ENCODE measurements around the gene TREM1. TPM values are rescaled to one million over a fixed set of nuclear protein-coding genes. Genes with fewer than 3 reads are reported as not detected.

The TREM1 gene
- total and polyA plus RNA-seq, 2 donors (not counting 3 experiments of a cell fraction or from before 2014, with no cell fraction given) = not detected

DNA sequence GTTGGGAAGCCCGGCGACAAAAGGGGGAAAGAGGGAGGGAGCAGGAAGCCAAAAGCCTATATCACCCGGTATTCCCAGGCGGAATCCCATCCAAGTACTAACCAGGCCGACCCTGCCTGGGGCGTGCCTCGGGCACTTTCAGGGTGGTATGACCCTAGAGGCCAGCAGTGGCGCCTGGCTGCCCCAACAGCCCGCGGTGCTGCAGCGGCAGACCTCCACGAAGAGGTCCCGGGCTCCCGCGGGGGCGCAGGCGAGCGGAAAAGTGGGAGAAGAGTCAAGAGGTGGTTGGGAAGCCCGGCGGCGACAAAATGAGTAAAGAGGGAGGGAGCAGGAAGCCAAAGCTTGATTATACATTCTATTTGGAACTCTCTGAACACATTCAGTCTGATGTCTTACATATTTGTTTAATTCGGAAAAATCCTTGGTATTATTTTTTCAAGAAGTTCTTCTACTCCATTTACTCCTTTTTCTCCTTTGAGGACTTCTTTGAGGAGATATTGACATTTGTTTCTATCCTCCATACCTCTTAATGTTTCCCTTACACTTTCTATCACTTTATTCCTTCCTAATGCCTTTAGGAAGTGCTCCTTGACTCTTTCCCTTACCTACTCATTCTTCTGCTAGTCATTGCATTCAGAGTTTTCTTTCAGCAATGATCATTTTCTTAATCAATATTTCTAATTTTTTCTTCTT lies 46.9 kb downstream of the TREM1 start:
- Histone ChIP-seq H4K20me1 (replicated peaks; ENCODE audit: control insufficient read depth, extremely low read depth, insufficient read depth, low read length) (no peaks in the 10 kb centered on the region), H3K4me3 (replicated peaks in 1 of 3; ENCODE audit: insufficient read depth in 1 of 3, low read depth in 1 of 3, low read length in 3 of 3) (no peak overlapping the region), H3K4me1 (ENCODE audit: control insufficient read depth, extremely low read depth, insufficient read depth, low read length) (no peaks in the 10 kb centered on the region), H3K36me3 (ENCODE audit: control insufficient read depth in 2 of 2, extremely low read depth in 1 of 2, insufficient read depth in 2 of 2, low read length in 2 of 2) (no peaks in the 10 kb centered on the region), H3K9me1 (replicated peaks; ENCODE audit: control insufficient read depth, extremely low read depth, insufficient read depth, low read length) (no peaks in the 10 kb centered on the region), H3K79me2 (ENCODE audit: control insufficient read depth, insufficient read depth, low read length) (no peaks in the 10 kb centered on the region), H2AFZ (ENCODE audit: low read depth, low read length) (no peak overlapping the region), H3K27me3 (ENCODE audit: control insufficient read depth in 2 of 2, insufficient read depth in 2 of 2, low read length in 2 of 2) (peaks cover 13 to 21% of the 10 kb centered on the region in 2 experiments), H3K4me2 (ENCODE audit: insufficient read depth, low read length) (no peak overlapping the region), H3K9me3 (replicated peaks; ENCODE audit: control insufficient read depth, insufficient read depth, low read length) (no peaks in the 10 kb centered on the region), H3K9ac (replicated peaks; ENCODE audit: extremely low read depth, insufficient read depth, low read length) (no peak overlapping the region), H3K27ac (ENCODE audit: insufficient read depth, low read depth, low read length) (no peak overlapping the region)
- CTCF ChIA-PET = no interaction called here
- TF ChIP-seq, protein P1, sequence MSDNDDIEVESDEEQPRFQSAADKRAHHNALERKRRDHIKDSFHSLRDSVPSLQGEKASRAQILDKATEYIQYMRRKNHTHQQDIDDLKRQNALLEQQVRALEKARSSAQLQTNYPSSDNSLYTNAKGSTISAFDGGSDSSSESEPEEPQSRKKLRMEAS (IDR thresholded peaks at IDR 0.05; ENCODE audit: insufficient read depth, insufficient read length) = no peak
- no peak for TF ChIP-seq POLR2A (IDR thresholded peaks at IDR 0.05; ENCODE audit: low read depth, low read length)
- BruUV-seq (replicated peaks) = no TSS peak
- intact Hi-C loops (cut with micrococcal nuclease) = no loop called here
- POLR2A ChIA-PET = interaction anchor here (0.7 kb wide), 1 partner anchor 21 kb away, joined by 4 read pairs; no protein-coding TSS in a partner anchor
- no peak for DNase-seq (ENCODE audit: low read depth, low spot score)
- dilution Hi-C loops (cut with MboI; ENCODE audit: extremely low pct_ligation_motif_present, low sequenced_read_pairs) = no loop called here
- FAIRE-seq = peak; percentile 21

DNA sequence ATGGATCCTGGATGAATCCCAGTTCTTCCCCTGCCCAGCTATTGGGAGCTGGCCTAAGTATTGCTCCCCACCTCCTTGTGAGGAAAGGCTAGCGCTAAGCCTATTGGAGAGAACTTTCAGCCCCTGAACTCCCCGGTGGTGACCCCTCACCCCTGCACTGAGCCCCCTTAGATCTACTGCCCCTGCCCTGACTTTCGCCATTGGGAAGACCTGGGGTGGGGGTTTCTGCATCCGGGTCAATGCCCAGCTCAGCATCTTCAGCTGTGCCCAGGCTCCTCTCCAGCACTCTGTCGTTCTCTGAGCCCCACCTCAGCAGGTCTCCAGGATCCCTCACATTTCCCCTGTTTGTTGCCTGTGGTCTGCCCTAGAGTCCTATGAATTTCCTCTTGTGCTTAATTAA lies 49.4 kb downstream of the TREM1 start:
- FAIRE-seq = no peak
- H3K4me3 ChIP-seq (replicated peaks in 1 of 3; ENCODE audit: insufficient read depth in 1 of 3, low read depth in 1 of 3, low read length in 3 of 3) = no peak overlapping the region

More for the DNA sequence above, 49.4 kb downstream of the TREM1 start:
- peaks cover 13 to 29% of the 10 kb centered on the region in 2 experiments for H3K27me3 ChIP-seq (ENCODE audit: control insufficient read depth in 2 of 2, insufficient read depth in 2 of 2, low read length in 2 of 2)
- no peaks in the 10 kb centered on the region for H3K9me3 ChIP-seq (replicated peaks; ENCODE audit: control insufficient read depth, insufficient read depth, low read length)
- TF ChIP-seq EZH2 (IDR thresholded peaks at IDR 0.05; ENCODE audit: borderline replicate concordance, low read depth, low read length, severe bottlenecking) (no peak), GATA2 (IDR thresholded peaks at IDR 0.05; ENCODE audit: insufficient read depth, insufficient read length, low read depth, low read length) (no peak), POLR2AphosphoS5 (IDR thresholded peaks at IDR 0.05; ENCODE audit: insufficient read depth, low read depth, low read length) (no peak), JUN (IDR thresholded peaks at IDR 0.05; ENCODE audit: borderline replicate concordance, insufficient read depth, insufficient read length, low read depth) (no peak), MYC (IDR thresholded peaks at IDR 0.05; ENCODE audit: low read depth, low read length) (no peak), FOS (IDR thresholded peaks at IDR 0.05; ENCODE audit: borderline replicate concordance, insufficient read depth, low read length) (no peak), POLR2A (IDR thresholded peaks at IDR 0.05; ENCODE audit: low read depth, low read length) (no peak)
- TF ChIP-seq, protein P1 (IDR thresholded peaks at IDR 0.05; ENCODE audit: insufficient read depth, insufficient read length) = no peak
- TF ChIP-seq, protein P2, sequence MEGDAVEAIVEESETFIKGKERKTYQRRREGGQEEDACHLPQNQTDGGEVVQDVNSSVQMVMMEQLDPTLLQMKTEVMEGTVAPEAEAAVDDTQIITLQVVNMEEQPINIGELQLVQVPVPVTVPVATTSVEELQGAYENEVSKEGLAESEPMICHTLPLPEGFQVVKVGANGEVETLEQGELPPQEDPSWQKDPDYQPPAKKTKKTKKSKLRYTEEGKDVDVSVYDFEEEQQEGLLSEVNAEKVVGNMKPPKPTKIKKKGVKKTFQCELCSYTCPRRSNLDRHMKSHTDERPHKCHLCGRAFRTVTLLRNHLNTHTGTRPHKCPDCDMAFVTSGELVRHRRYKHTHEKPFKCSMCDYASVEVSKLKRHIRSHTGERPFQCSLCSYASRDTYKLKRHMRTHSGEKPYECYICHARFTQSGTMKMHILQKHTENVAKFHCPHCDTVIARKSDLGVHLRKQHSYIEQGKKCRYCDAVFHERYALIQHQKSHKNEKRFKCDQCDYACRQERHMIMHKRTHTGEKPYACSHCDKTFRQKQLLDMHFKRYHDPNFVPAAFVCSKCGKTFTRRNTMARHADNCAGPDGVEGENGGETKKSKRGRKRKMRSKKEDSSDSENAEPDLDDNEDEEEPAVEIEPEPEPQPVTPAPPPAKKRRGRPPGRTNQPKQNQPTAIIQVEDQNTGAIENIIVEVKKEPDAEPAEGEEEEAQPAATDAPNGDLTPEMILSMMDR (IDR thresholded peaks at IDR 0.05; ENCODE audit: extremely low read depth in 1 of 2, insufficient read depth in 1 of 2, low read depth in 1 of 2, low read length in 2 of 2) = no peak
- no TSS peak for BruUV-seq (replicated peaks)
- ChIA-PET CTCF (no interaction called here), POLR2A (no interaction called here)
- no peak overlapping the region for H2AFZ ChIP-seq (ENCODE audit: low read depth, low read length)
- no peak overlapping the region for H3K9ac ChIP-seq (replicated peaks; ENCODE audit: extremely low read depth, insufficient read depth, low read length)
- dilution Hi-C loops (cut with MboI; ENCODE audit: extremely low pct_ligation_motif_present, low sequenced_read_pairs) (no loop called here), intact Hi-C loops (cut with micrococcal nuclease) (no loop called here)
- no peak overlapping the region for H3K4me2 ChIP-seq (ENCODE audit: insufficient read depth, low read length)
- H3K27ac ChIP-seq (ENCODE audit: insufficient read depth, low read depth, low read length) = no peak overlapping the region
- H4K20me1 ChIP-seq (replicated peaks; ENCODE audit: control insufficient read depth, extremely low read depth, insufficient read depth, low read length) = no peaks in the 10 kb centered on the region
- no peaks in the 10 kb centered on the region for H3K9me1 ChIP-seq (replicated peaks; ENCODE audit: control insufficient read depth, extremely low read depth, insufficient read depth, low read length)
- no peaks in the 10 kb centered on the region for H3K79me2 ChIP-seq (ENCODE audit: control insufficient read depth, insufficient read depth, low read length)
- no peak for DNase-seq (ENCODE audit: low read depth, low spot score)
- no peaks in the 10 kb centered on the region for H3K4me1 ChIP-seq (ENCODE audit: control insufficient read depth, extremely low read depth, insufficient read depth, low read length)
- H3K36me3 ChIP-seq (ENCODE audit: control insufficient read depth in 2 of 2, extremely low read depth in 1 of 2, insufficient read depth in 2 of 2, low read length in 2 of 2) = no peaks in the 10 kb centered on the region

Measured in endothelial cell of umbilical vein (primary cell).